K562 (cell line): ENCODE results near the gene PDE5A.

Experiments used
- CBFB ChIP-seq: sonication (generic); formaldehyde crosslinking; IDR thresholded peaks from 2 replicates; pipeline ENCODE4 v1.4.0; 2020; ENCODE audit warnings: mild to moderate bottlenecking, missing genetic modification reagents
- CBX8 ChIP-seq: fragments of 200-600 bp; sonication (generic); IDR thresholded peaks from 2 replicates; pipeline ENCODE4 v1.6.1; 2012; ENCODE audit warnings: borderline replicate concordance, mixed run types, low read depth, mild to moderate bottlenecking, moderate library complexity, mixed read lengths, low read length, control low read depth, inconsistent platforms; ENCODE audit not compliant: poor library complexity, severe bottlenecking; ENCODE audit errors: extremely low read depth
- CHD1 ChIP-seq: fragments of 200-600 bp; sonication (generic); IDR thresholded peaks from one replicate; pipeline ENCODE4 v1.6.1; 2012; ENCODE audit warnings: mild to moderate bottlenecking, moderate library complexity, low read length, inconsistent platforms
- POLR2A ChIP-seq: fragments of 450-650 bp; conservative IDR thresholded peaks from 2 replicates; pipeline ENCODE4 v1.6.1; 2016
- SRSF9 ChIP-seq: fragments of 200-400 bp; formaldehyde crosslinking; IDR thresholded peaks from 2 replicates; pipeline ENCODE4 v1.6.1; 2017; ENCODE audit warnings: low read depth, low read length, borderline replicate concordance
- ZBTB7A ChIP-seq: IDR thresholded peaks from 2 replicates; pipeline ENCODE4 v1.6.1; 2011; ENCODE audit warnings: low read depth, mild to moderate bottlenecking, low read length, moderate library complexity, borderline replicate concordance; ENCODE audit not compliant: control insufficient read depth
- ZNF212 ChIP-seq: fragments of 450-650 bp; formaldehyde crosslinking; IDR thresholded peaks from 2 replicates; pipeline ENCODE4 v1.4.0; 2020; ENCODE audit warnings: mild to moderate bottlenecking
- TF ChIP-seq, protein P1 (sequence below), 2 experiments: fragments of 200-800 bp in 1 of 2; sonication (Bioruptor generic) in 1 of 2; sonication (generic) in 1 of 2; formaldehyde crosslinking in 1 of 2; IDR thresholded peaks in 1 of 2; conservative IDR thresholded peaks in 1 of 2; 2 replicates each; pipeline versions ENCODE4 v1.5.0 to v1.6.1; 2016 to 2020; ENCODE audit warnings: missing compliant biosample characterization in 1 of 2, missing genetic modification characterization in 1 of 2, missing genetic modification reagents in 1 of 2
- TF ChIP-seq, protein P2 (sequence below): fragments of 450-650 bp; formaldehyde crosslinking; IDR thresholded peaks from 2 replicates; pipeline ENCODE4 v1.4.0; 2022; ENCODE audit warnings: missing genetic modification characterization
- TF ChIP-seq, protein P3 (sequence below): fragments of 250-450 bp; sonication (Bioruptor Pico); IDR thresholded peaks from 2 replicates; pipeline ENCODE4 v1.8.0; 2021; ENCODE audit warnings: moderate library complexity, mild to moderate bottlenecking, inconsistent platforms
- TF ChIP-seq, protein P4 (sequence below): sonication (generic); formaldehyde crosslinking; IDR thresholded peaks from 2 replicates; pipeline ENCODE4 v1.8.0; 2022; ENCODE audit warnings: mild to moderate bottlenecking, missing genetic modification reagents

DNA sequence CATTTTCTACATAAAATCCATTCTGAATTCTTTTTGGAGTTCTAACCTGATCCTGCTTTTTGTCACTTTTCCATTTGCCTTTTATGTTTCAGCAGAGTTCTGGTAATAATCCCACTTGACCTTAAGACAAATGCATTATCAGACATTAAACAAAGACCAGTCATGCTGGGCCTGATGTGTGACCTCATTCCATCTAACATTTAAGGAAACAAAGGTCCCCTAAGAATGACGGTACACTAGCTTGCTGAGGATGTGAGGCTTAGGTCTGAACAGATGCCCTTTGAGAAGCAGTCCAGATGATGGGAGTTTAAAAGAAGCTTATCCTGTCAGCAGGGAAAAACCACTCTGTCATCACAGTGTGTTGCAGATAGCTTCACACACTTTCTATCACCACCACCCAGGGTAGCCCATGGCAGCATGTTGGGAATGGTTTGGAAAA lies 38.1 kb upstream of the PDE5A start:
- TF ChIP-seq ZBTB7A (no peak), POLR2A (no peak), SRSF9 (no peak), CBFB (CRISPR knock-in tag) (no peak), ZNF212 (CRISPR knock-in tag) (no peak), CHD1 (no peak), CBX8 (no peak)
- TF ChIP-seq, protein P1, sequence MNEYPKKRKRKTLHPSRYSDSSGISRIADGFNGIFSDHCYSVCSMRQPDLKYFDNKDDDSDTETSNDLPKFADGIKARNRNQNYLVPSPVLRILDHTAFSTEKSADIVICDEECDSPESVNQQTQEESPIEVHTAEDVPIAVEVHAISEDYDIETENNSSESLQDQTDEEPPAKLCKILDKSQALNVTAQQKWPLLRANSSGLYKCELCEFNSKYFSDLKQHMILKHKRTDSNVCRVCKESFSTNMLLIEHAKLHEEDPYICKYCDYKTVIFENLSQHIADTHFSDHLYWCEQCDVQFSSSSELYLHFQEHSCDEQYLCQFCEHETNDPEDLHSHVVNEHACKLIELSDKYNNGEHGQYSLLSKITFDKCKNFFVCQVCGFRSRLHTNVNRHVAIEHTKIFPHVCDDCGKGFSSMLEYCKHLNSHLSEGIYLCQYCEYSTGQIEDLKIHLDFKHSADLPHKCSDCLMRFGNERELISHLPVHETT (CRISPR knock-in tag; conservative IDR thresholded peaks at IDR 0.05 in 1 of 2, IDR thresholded peaks at IDR 0.05 in 1 of 2) = no peak
- TF ChIP-seq, protein P2, sequence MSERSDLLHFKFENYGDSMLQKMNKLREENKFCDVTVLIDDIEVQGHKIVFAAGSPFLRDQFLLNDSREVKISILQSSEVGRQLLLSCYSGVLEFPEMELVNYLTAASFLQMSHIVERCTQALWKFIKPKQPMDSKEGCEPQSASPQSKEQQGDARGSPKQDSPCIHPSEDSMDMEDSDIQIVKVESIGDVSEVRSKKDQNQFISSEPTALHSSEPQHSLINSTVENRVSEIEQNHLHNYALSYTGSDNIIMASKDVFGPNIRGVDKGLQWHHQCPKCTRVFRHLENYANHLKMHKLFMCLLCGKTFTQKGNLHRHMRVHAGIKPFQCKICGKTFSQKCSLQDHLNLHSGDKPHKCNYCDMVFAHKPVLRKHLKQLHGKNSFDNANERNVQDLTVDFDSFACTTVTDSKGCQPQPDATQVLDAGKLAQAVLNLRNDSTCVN (CRISPR knock-in tag) = no peak
- TF ChIP-seq, protein P3, sequence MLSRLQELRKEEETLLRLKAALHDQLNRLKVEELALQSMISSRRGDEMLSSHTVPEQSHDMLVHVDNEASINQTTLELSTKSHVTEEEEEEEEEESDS = no peak
- TF ChIP-seq, protein P4, sequence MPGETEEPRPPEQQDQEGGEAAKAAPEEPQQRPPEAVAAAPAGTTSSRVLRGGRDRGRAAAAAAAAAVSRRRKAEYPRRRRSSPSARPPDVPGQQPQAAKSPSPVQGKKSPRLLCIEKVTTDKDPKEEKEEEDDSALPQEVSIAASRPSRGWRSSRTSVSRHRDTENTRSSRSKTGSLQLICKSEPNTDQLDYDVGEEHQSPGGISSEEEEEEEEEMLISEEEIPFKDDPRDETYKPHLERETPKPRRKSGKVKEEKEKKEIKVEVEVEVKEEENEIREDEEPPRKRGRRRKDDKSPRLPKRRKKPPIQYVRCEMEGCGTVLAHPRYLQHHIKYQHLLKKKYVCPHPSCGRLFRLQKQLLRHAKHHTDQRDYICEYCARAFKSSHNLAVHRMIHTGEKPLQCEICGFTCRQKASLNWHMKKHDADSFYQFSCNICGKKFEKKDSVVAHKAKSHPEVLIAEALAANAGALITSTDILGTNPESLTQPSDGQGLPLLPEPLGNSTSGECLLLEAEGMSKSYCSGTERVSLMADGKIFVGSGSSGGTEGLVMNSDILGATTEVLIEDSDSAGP (CRISPR knock-in tag) = no peak
